ENCODE measurements around the gene GALNT14. TPM values are rescaled to one million over a fixed set of nuclear protein-coding genes. Genes with fewer than 3 reads are reported as not detected.

GALNT14 gene
- total RNA-seq, 1 donor from 2014 or later = 6.4 TPM

GRCh38 chr2:30883184-30883583 is 255.1 kb downstream of the GALNT14 start:
- H3K9me3 Mint-ChIP-seq = no peaks in the 10 kb centered on the region
- Histone ChIP-seq H3K27me3 (no peaks in the 10 kb centered on the region), H3K36me3 (no peaks in the 10 kb centered on the region), H3K4me3 (no peak overlapping the region), H3K79me2 (ENCODE audit: low read depth) (no peaks in the 10 kb centered on the region), H3K9me3 (ENCODE audit: low read depth) (no peaks in the 10 kb centered on the region), H2AFZ (replicated peaks) (no peak overlapping the region), H3K27ac (no peak overlapping the region), H3K9ac (no peak overlapping the region), H3K4me2 (no peak overlapping the region), H3K4me1 (peaks cover 12% of the 10 kb centered on the region), H3F3A (ENCODE audit: low read depth) (peaks cover 11% of the 10 kb centered on the region), H4K20me1 (ENCODE audit: low read depth) (no peaks in the 10 kb centered on the region)
- no peaks in the 10 kb centered on the region for H3K36me3 Mint-ChIP-seq
- no peak for TF ChIP-seq EZH2 (IDR thresholded peaks at IDR 0.05)
- TF ChIP-seq EZH2phosphoT487 (IDR thresholded peaks at IDR 0.05) = no peak
- no peak for TF ChIP-seq CTCF (IDR thresholded peaks at IDR 0.05)
- H3K4me1 Mint-ChIP-seq = peaks cover 11% of the 10 kb centered on the region
- H3K27me3 Mint-ChIP-seq (ENCODE audit: insufficient read depth, low read depth) = peaks cover 3% of the 10 kb centered on the region
- H3K4me3 Mint-ChIP-seq = no peak overlapping the region
- no peak for DNase-seq (ENCODE audit: low spot score)
- H3K27ac Mint-ChIP-seq = no peak overlapping the region

- Histone ChIP-seq H2AFZ (replicated peaks) (no peak overlapping the region), H3K27me3 (no peaks in the 10 kb centered on the region), H3K9ac (no peak overlapping the region), H3K36me3 (no peaks in the 10 kb centered on the region), H3K4me3 (no peak overlapping the region), H3K4me1 (peaks cover 11% of the 10 kb centered on the region), H3K27ac (no peak overlapping the region), H3F3A (ENCODE audit: low read depth) (peaks cover under 1% of the 10 kb centered on the region), H3K4me2 (no peak overlapping the region), H4K20me1 (ENCODE audit: low read depth) (no peaks in the 10 kb centered on the region), H3K9me3 (ENCODE audit: low read depth) (no peaks in the 10 kb centered on the region), H3K79me2 (ENCODE audit: low read depth) (no peaks in the 10 kb centered on the region)
- DNase-seq (ENCODE audit: low spot score) = no peak
- H3K27ac Mint-ChIP-seq = no peak overlapping the region
- H3K9me3 Mint-ChIP-seq = no peaks in the 10 kb centered on the region
- H3K27me3 Mint-ChIP-seq (ENCODE audit: insufficient read depth, low read depth) = peaks cover 6% of the 10 kb centered on the region
- no peaks in the 10 kb centered on the region for H3K36me3 Mint-ChIP-seq
- TF ChIP-seq CTCF (IDR thresholded peaks at IDR 0.05) (no peak), EZH2 (IDR thresholded peaks at IDR 0.05) (no peak), EZH2phosphoT487 (IDR thresholded peaks at IDR 0.05) (no peak)
- H3K4me1 Mint-ChIP-seq = peaks cover 4% of the 10 kb centered on the region
- no peak overlapping the region for H3K4me3 Mint-ChIP-seq
Observed at GRCh38 chr2:30880516-30880915, 257.7 kb downstream of the GALNT14 start.

- TF ChIP-seq CTCF (IDR thresholded peaks at IDR 0.05) = no peak
- no peak for TF ChIP-seq EZH2 (IDR thresholded peaks at IDR 0.05)
- TF ChIP-seq EZH2phosphoT487 (IDR thresholded peaks at IDR 0.05) = no peak
- no peaks in the 10 kb centered on the region for H3K36me3 ChIP-seq
- H3K4me2 ChIP-seq = no peak overlapping the region
- no peaks in the 10 kb centered on the region for H3K9me3 ChIP-seq (ENCODE audit: low read depth)
- no peaks in the 10 kb centered on the region for H3K79me2 ChIP-seq (ENCODE audit: low read depth)
- no peak overlapping the region for H2AFZ ChIP-seq (replicated peaks)
- Mint-ChIP-seq H3K4me1 (peaks cover 1% of the 10 kb centered on the region), H3K27ac (no peak overlapping the region), H3K4me3 (no peak overlapping the region), H3K9me3 (peaks cover 3% of the 10 kb centered on the region), H3K27me3 (ENCODE audit: insufficient read depth, low read depth) (peaks cover 3% of the 10 kb centered on the region), H3K36me3 (no peaks in the 10 kb centered on the region)
- DNase-seq (ENCODE audit: low spot score) = no peak
- peaks cover 11% of the 10 kb centered on the region for H3K4me1 ChIP-seq
- peaks cover 7% of the 10 kb centered on the region for H3K27me3 ChIP-seq
- no peak overlapping the region for H3K9ac ChIP-seq
- peaks cover 4% of the 10 kb centered on the region for H3F3A ChIP-seq (ENCODE audit: low read depth)
- H4K20me1 ChIP-seq (ENCODE audit: low read depth) = no peaks in the 10 kb centered on the region
- H3K4me3 ChIP-seq = no peak overlapping the region
- no peak overlapping the region for H3K27ac ChIP-seq
Observed at GRCh38 chr2:30877833-30878232, 260.4 kb downstream of the GALNT14 start.
